HG02610 (cell line): ENCODE data around the gene MRPS22.
A peak's percentile ranks its signal among the peaks of the same experiment; 100 is the strongest.
"Not testable (repeated sequence)": the region's sequence is repeated elsewhere in the genome, so short reads cannot be mapped to it uniquely, and the experiment has no call there.

Experiments
- ATAC-seq: cut with Tn5 transposase; IDR thresholded peaks from one replicate; pipeline ENCODE4 v1.9.1; 2021; ENCODE audit warnings: mild to moderate bottlenecking, moderate library complexity; ENCODE audit not compliant: unreplicated experiment

The MRPS22 gene

DNA sequence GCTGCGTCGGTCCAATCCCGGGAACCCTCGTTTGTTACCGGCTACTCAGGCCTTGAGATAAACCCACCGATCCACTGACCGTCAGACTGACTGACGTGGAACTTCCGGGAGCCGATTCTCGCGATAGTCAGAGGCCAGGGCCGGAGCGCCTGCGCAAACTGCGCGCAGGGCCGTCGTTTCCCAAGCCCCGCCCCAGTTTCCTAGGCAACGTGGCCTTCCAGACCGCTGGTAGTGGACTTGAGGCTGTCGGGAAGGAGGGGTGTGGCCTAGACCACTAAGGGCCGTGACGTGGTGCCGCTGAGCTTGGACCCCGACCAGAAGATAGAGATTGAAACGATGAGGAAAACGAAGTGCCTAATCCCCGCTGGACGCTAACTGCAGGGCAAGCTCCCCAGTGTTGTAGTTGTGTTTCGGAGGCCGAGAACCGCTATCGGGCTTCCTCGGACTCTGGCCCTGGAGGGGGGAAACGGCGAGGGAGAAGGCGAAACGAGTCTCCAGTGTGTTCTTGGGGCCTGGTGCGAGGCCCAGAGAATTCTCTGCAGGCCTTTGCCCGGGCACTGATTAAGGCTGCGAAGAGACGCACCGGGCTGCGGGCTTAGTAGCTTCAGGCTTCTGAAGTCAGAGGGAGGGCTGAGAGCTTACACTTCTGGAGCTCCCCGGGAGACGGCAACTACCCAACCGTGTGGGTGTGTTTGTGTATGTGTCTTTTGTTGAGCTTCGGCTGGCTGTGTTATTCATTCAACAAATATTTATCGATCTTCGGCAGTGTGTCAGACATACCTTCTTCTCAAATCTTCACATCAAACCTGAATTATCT, 45.9 kb downstream of the MRPS22 start, which contains the start of gene COPB2:
Gene COPB2 (minus strand): TSS at position 96 of the 817 bp plus-strand sequence. CDS start 97 bp downstream, outside the sequence.
- ATAC-seq: peak; percentile 99

DNA sequence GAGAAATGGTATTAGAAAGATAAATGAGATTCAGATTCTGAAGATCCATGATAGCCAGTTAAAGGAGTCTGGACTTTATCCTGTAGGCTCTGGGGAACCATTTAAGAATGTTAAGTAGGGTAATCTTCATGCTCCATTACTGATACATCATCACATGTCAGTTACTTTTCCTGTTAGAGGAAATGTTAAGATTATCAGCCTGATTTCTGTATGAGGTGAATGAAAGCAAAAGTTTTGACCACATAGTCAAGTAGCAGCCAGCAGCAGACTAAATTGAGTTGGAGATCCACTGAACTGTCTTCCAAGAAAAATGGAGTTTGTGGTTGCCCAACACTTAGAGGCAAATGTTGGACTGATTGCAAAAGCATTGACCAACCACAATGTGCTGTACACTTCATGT, 50.3 kb downstream of the MRPS22 start:
- ATAC-seq: no peak

GRCh38 chr3:139396707-139397106, 52.9 kb downstream of the MRPS22 start:
- ATAC-seq: no peak

GRCh38 chr3:139401155-139401554, 57.3 kb downstream of the MRPS22 start:
- ATAC-seq: not testable (repeated sequence)
